ENCODE data around the gene ELAVL3. TPM values are rescaled to one million over a fixed set of nuclear protein-coding genes. Genes with fewer than 3 reads are reported as not detected.
"Not testable (repeated sequence)": the region's sequence is repeated elsewhere in the genome, so short reads cannot be mapped to it uniquely, and the experiment has no call there.

The ELAVL3 gene
- total RNA-seq, 4 donors from 2014 or later, result not detected

- Histone ChIP-seq H3K4me1 (peaks cover 6 to 27% of the 10 kb centered on the region in 2 donors), H3K27me3 (no peaks in the 10 kb centered on the region), H3K27ac (no peak overlapping the region), H3K4me3 (replicated peaks in 1 of 3) (no peak overlapping the region), H3K36me3 (no peaks in the 10 kb centered on the region), H3K9me3 (no peaks in the 10 kb centered on the region)
- no peak for DNase-seq
- 96 to 98% methylated on average over 14 to 17 of the region's 17 CpGs for WGBS, 2 donors
- intact Hi-C loops (cut with DNase I), result no loop called here
- no peak for TF ChIP-seq POLR2A (IDR thresholded peaks at IDR 0.05)
- no peak for TF ChIP-seq CTCF (IDR thresholded peaks at IDR 0.05)
Measured at GRCh38 chr19:11416346-11417052, 64.3 kb downstream of the ELAVL3 start.

GRCh38 chr19:11414544-11414943 is 66.3 kb downstream of the ELAVL3 start:
- Histone ChIP-seq H3K4me1 (peaks cover 3 to 8% of the 10 kb centered on the region in 2 donors), H3K27ac (no peak overlapping the region), H3K27me3 (no peaks in the 10 kb centered on the region), H3K9me3 (no peaks in the 10 kb centered on the region), H3K4me3 (replicated peaks in 1 of 3) (no peak overlapping the region), H3K36me3 (peaks cover 0 to 2% of the 10 kb centered on the region in 2 donors)
- intact Hi-C loops (cut with DNase I), result no loop called here
- WGBS, 2 donors, result 80 to 93% methylated on average over 2 of the region's 2 CpGs
- DNase-seq, result no peak
- TF ChIP-seq POLR2A (IDR thresholded peaks at IDR 0.05), result no peak
- TF ChIP-seq CTCF (IDR thresholded peaks at IDR 0.05), result no peak

- H3K27ac ChIP-seq, result no peak overlapping the region
- intact Hi-C loops (cut with DNase I), result no loop called here
- H3K36me3 ChIP-seq, result peaks cover 7 to 8% of the 10 kb centered on the region in 2 donors
- H3K4me3 ChIP-seq (replicated peaks in 1 of 3), result no peak overlapping the region
- DNase-seq, result no peak
- H3K4me1 ChIP-seq, result no peaks in the 10 kb centered on the region
- WGBS, 2 donors, result 76 to 86% methylated on average over 8 of the region's 8 CpGs
- H3K9me3 ChIP-seq, result no peaks in the 10 kb centered on the region
- no peaks in the 10 kb centered on the region for H3K27me3 ChIP-seq
- TF ChIP-seq CTCF (IDR thresholded peaks at IDR 0.05), result no peak
Measured at GRCh38 chr19:11410682-11411081, 70.2 kb downstream of the ELAVL3 start.

GRCh38 chr19:11408591-11408990 is 72.3 kb downstream of the ELAVL3 start:
- no peak overlapping the region for H3K27ac ChIP-seq
- H3K9me3 ChIP-seq, result no peaks in the 10 kb centered on the region
- intact Hi-C loops (cut with DNase I), result no loop called here
- TF ChIP-seq CTCF (IDR thresholded peaks at IDR 0.05), result no peak
- TF ChIP-seq POLR2A (IDR thresholded peaks at IDR 0.05), result no peak
- H3K4me3 ChIP-seq (replicated peaks in 1 of 3), result no peak overlapping the region
- no peaks in the 10 kb centered on the region for H3K27me3 ChIP-seq
- 88 to 93% methylated on average over 4 of the region's 4 CpGs for whole genome bisulfite sequencing, 2 donors
- H3K4me1 ChIP-seq, result no peaks in the 10 kb centered on the region
- DNase-seq, result no peak
- H3K36me3 ChIP-seq, result peaks cover 16 to 23% of the 10 kb centered on the region in 2 donors

GRCh38 chr19:11406703-11407236 is 74.1 kb downstream of the ELAVL3 start:
- H3K27me3 ChIP-seq; H3K4me1 ChIP-seq; H3K9me3 ChIP-seq; H3K4me3 ChIP-seq (replicated peaks in 1 of 3); H3K27ac ChIP-seq; intact Hi-C loops (cut with DNase I); DNase-seq: not testable (repeated sequence)
- WGBS, 2 donors, result 89 to 91% methylated on average over 11 to 12 of the region's 12 CpGs
- H3K36me3 ChIP-seq, result peaks cover 26 to 33% of the 10 kb centered on the region in 2 donors

Measured in thyroid gland (tissue), 4 donors.